Esophagus squamous epithelium (tissue), 5 donors: Measurements from ENCODE around the gene RFTN1. TPM values are rescaled to one million over a fixed set of nuclear protein-coding genes. Genes with fewer than 3 reads are reported as not detected.

Source experiments
- DNase-seq: peaks from one replicate; lab custom pipeline; 2025; lab: John Stamatoyannopoulos, UW
- H3K27ac ChIP-seq, 4 donors: fragments of 200-600 bp; sonication (generic); one replicate each; pipeline ENCODE4 v1.5.1; 2016 to 2019; ENCODE audit warnings: mild to moderate bottlenecking in 1 of 4
- H3K27me3 ChIP-seq, 4 donors: fragments of 200-600 bp; sonication (generic); 1 replicate in 3 of 4; 2 replicates in 1 of 4; pipeline versions ENCODE4 v1.5.1 to v1.6.0; 2017 to 2021; ENCODE audit warnings: antibody characterized with exemption in 1 of 4
- H3K36me3 ChIP-seq, 3 donors: fragments of 200-600 bp; sonication (generic); one replicate each; pipeline ENCODE4 v1.5.1; 2016 to 2019
- H3K4me1 ChIP-seq, 3 donors: fragments of 200-600 bp; sonication (generic); one replicate each; pipeline ENCODE4 v1.5.1; 2017 to 2019
- H3K4me3 ChIP-seq, 4 donors: fragments of 200-600 bp; sonication (generic); 1 replicate in 3 of 4; 2 replicates in 1 of 4; pipeline ENCODE4 v1.5.1; 2016 to 2019; ENCODE audit warnings: mild to moderate bottlenecking in 2 of 4, moderate library complexity in 1 of 4
- H3K9me3 ChIP-seq, 3 donors: fragments of 200-600 bp; sonication (generic); one replicate each; pipeline ENCODE4 v1.5.1; 2016 to 2019
- POLR2A ChIP-seq, 4 donors: fragments of 450-650 bp; IDR thresholded peaks; one replicate each; pipeline ENCODE4 v1.6.1; 2017; ENCODE audit warnings: antibody characterized with exemption in 4 of 4, mild to moderate bottlenecking in 4 of 4, moderate library complexity in 3 of 4
- WGBS, 2 donors: methylation state at CpG; one replicate each; pipeline ENCODE4 v1.1.5; 2018; 5-methylcytosine and 5-hydroxymethylcytosine counted together
- intact Hi-C: fragments of 100-400 bp; cut with DNase I; formaldehyde crosslinking; loops from one replicate; pipeline ENCODE4 v1.15.0; 2022
- total RNA-seq, 4 donors: library from RNA; depleted of rRNA; stranded (reverse); fragments of >200 nt; gene quantifications; one replicate each; pipeline ENCODE4 v1.1.0, GENCODE V29; 2016
- TF ChIP-seq, protein P1 (sequence below), 6 experiments: fragments of 450-650 bp in 4 of 6; fragments of 200-600 bp in 2 of 6; sonication (generic) in 2 of 6; IDR thresholded peaks; one replicate each; pipeline ENCODE4 v1.5.1; 2016 to 2019; ENCODE audit warnings: antibody characterized with exemption in 6 of 6, mild to moderate bottlenecking in 4 of 6, moderate library complexity in 4 of 6
- donor health status: DM: yes; HTN: yes; CAD: no.

RFTN1 gene
- total RNA-seq, 4 donors from 2014 or later = 5.0 to 22.7 (median 12.4) TPM

DNA sequence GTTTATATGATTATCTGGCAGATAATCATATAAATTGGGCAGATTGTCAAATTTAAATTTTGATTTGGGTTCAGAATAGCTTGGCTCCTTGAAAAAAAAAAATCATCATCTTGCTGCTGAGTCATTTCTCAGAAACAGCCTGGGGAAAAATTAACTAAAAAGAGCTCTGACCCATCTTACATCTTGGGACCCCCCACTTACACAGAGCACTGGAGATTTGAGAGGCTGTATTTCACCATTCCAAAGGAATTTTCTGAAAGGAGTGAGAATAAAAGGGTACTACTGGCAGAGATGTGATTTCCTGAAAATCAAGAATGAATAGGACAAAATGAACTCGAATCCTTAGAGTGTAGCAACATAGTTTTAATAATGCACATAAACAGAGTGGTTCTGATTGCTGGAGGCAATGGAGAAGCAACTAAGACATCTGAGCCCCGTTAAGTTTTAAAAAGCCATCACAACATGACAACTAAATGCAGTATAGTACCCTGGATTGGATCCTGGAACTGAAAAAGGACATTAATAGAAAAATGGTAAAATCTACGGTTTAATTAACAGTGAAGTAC is 97.5 kb downstream of the RFTN1 start:
- Histone ChIP-seq H3K27ac (no peak overlapping the region), H3K4me1 (peaks cover 0 to 27% (median 25%) of the 10 kb centered on the region in 3 donors), H3K4me3 (no peak overlapping the region), H3K36me3 (no peaks in the 10 kb centered on the region), H3K9me3 (no peaks in the 10 kb centered on the region), H3K27me3 (no peaks in the 10 kb centered on the region)
- no peak for DNase-seq
- intact Hi-C loops = no loop called here
- no peak for TF ChIP-seq POLR2A (IDR thresholded peaks at IDR 0.05)
- TF ChIP-seq, protein P1, sequence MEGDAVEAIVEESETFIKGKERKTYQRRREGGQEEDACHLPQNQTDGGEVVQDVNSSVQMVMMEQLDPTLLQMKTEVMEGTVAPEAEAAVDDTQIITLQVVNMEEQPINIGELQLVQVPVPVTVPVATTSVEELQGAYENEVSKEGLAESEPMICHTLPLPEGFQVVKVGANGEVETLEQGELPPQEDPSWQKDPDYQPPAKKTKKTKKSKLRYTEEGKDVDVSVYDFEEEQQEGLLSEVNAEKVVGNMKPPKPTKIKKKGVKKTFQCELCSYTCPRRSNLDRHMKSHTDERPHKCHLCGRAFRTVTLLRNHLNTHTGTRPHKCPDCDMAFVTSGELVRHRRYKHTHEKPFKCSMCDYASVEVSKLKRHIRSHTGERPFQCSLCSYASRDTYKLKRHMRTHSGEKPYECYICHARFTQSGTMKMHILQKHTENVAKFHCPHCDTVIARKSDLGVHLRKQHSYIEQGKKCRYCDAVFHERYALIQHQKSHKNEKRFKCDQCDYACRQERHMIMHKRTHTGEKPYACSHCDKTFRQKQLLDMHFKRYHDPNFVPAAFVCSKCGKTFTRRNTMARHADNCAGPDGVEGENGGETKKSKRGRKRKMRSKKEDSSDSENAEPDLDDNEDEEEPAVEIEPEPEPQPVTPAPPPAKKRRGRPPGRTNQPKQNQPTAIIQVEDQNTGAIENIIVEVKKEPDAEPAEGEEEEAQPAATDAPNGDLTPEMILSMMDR (IDR thresholded peaks at IDR 0.05) = no peak
- WGBS, 2 donors = 55 to 58% methylated on average over 3 of the region's 3 CpGs

DNA sequence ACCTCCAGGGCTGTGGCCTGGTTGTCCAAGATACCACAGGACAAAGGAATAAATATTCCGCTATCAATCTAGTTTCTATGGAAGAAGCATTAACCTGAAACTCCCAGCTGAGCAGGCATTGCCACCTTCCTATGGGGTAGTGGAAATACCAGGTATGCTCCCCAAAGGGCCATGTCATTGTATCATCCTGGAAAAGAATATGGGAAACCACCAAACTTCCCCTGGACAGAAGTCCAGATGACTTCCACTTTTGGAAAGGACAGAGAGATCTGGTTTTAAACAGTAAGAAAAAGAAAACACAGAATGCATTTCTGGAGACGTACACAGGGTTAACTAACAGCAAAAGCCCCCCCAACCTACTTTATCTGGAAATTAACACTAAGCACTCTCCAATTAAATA is 100.2 kb downstream of the RFTN1 start:
- Histone ChIP-seq H3K36me3 (peaks cover 0 to 9% (median 0%) of the 10 kb centered on the region in 3 donors), H3K9me3 (no peaks in the 10 kb centered on the region), H3K27ac (no peak overlapping the region), H3K27me3 (no peaks in the 10 kb centered on the region), H3K4me1 (peaks cover 0 to 9% (median 8%) of the 10 kb centered on the region in 3 donors), H3K4me3 (no peak overlapping the region)
- DNase-seq = no peak
- 93 to 100% methylated on average over 2 of the region's 2 CpGs for WGBS, 2 donors
- no peak for TF ChIP-seq POLR2A (IDR thresholded peaks at IDR 0.05)
- TF ChIP-seq, protein P1 (IDR thresholded peaks at IDR 0.05) = no peak
- intact Hi-C loops = no loop called here

DNA sequence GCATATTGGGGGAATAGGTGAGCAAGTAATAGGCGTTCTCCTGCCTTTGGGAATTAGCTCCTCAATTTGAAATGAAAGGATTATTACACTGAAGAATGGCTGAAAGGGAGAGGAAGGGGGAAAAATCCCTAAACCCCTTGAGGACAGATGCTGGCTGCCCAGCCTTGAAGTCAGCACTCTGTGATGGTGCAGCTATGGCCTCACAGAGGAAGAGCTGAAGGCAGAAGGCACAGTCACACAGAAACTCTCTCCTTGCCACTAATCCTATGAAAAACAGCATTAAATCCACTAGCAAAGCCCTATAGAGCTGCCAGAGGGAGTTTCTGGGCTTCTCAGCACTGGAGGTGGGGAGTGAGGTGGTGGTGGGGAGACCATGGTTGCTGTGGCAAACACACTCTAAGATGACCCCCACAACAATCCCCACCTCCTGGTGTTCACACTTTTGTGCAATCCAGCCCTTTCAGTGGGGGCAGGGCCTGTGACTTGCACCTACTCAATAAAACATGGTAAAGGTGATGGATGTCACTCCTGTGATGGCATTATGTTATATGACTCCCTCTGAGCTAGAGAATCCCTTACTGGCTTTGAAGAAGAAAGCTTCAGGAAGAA is 101.2 kb downstream of the RFTN1 start:
- H3K4me3 ChIP-seq = no peak overlapping the region
- peaks cover 0 to 9% (median 0%) of the 10 kb centered on the region in 3 donors for H3K4me1 ChIP-seq
- no peak overlapping the region for H3K27ac ChIP-seq
- WGBS, 2 donors = 91 to 95% methylated on average over 1 of the region's 1 CpG
- no peak for DNase-seq
- H3K9me3 ChIP-seq = no peaks in the 10 kb centered on the region
- TF ChIP-seq, protein P1 (IDR thresholded peaks at IDR 0.05) = no peak
- no peak for TF ChIP-seq POLR2A (IDR thresholded peaks at IDR 0.05)
- peaks cover 0 to 14% (median 0%) of the 10 kb centered on the region in 3 donors for H3K36me3 ChIP-seq
- no peaks in the 10 kb centered on the region for H3K27me3 ChIP-seq
- intact Hi-C loops = no loop called here

DNA sequence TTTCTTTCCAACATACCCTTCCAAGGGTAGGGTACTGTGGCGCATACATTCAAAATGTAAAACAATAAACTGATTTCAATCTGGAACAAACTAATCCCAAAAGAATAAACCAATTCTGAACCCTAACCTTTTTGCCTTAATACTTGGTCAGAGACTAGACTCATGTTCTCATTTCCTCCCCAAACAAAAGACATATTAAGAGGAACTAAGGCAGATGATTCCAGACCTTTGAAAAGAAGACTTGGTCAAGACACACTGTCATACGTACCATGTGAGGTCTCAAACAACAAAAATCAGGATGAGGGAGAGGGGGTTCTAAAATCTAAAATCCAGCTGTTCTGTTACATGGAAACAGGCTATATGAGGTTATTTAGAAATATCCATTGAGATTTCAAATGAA is 102.1 kb downstream of the RFTN1 start:
- no peak overlapping the region for H3K27ac ChIP-seq
- DNase-seq = no peak
- WGBS, 2 donors = 70 to 84% methylated on average over 2 of the region's 2 CpGs

DNA sequence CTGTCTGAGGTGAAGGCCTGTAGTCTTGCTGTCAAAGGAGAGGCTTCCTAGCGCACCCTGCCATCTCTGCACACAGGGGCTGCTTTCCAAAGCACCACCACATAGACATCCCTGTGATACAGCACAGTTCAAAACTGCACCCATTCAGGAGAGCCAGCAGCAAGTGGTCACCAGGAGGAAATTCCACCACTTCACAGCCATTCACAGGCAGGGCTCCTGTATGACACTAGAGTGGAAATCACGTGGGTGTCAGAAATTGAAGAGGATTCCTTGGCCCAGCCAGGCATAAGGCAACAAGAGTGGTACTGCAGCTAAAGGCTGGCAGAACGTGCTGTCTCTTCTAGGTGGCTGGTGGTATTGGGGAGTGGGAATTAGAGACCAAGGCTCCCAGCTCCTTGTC is 102.8 kb downstream of the RFTN1 start:
- intact Hi-C loops = no loop called here
- no peaks in the 10 kb centered on the region for H3K9me3 ChIP-seq
- no peak for DNase-seq
- H3K27ac ChIP-seq = no peak overlapping the region
- H3K4me3 ChIP-seq = no peak overlapping the region
- TF ChIP-seq, protein P1 (IDR thresholded peaks at IDR 0.05) = no peak
- no peak for TF ChIP-seq POLR2A (IDR thresholded peaks at IDR 0.05)
- WGBS, 2 donors = 94 to 96% methylated on average over 2 to 3 of the region's 3 CpGs
- peaks cover 0 to 4% (median 0%) of the 10 kb centered on the region in 3 donors for H3K4me1 ChIP-seq
- no peaks in the 10 kb centered on the region for H3K27me3 ChIP-seq
- peaks cover 0 to 14% (median 0%) of the 10 kb centered on the region in 3 donors for H3K36me3 ChIP-seq

More for the DNA sequence above, 102.1 kb downstream of the RFTN1 start:
- H3K36me3 ChIP-seq = peaks cover 0 to 14% (median 0%) of the 10 kb centered on the region in 3 donors
- TF ChIP-seq, protein P1 (IDR thresholded peaks at IDR 0.05) = no peak
- no peak for TF ChIP-seq POLR2A (IDR thresholded peaks at IDR 0.05)
- no peaks in the 10 kb centered on the region for H3K27me3 ChIP-seq
- peaks cover 0 to 9% (median 0%) of the 10 kb centered on the region in 3 donors for H3K4me1 ChIP-seq
- intact Hi-C loops = no loop called here
- no peaks in the 10 kb centered on the region for H3K9me3 ChIP-seq
- no peak overlapping the region for H3K4me3 ChIP-seq
